HepG2 (cell line): ENCODE data around the gene SRSF4. TPM values are rescaled to one million over a fixed set of nuclear protein-coding genes. Genes with fewer than 3 reads are reported as not detected.

Source experiments
- U2AF2 ChIP-seq: fragments of 200-400 bp; formaldehyde crosslinking; IDR thresholded peaks from 2 replicates; pipeline ENCODE4 v1.6.1; 2017; ENCODE audit warnings: low read depth, mild to moderate bottlenecking, low read length
- ZC3H13 ChIP-seq: sonication (generic); formaldehyde crosslinking; IDR thresholded peaks from 2 replicates; pipeline ENCODE4 v1.8.1; 2023; ENCODE audit warnings: mild to moderate bottlenecking, missing genetic modification reagents, moderate library complexity
- ZEB1 ChIP-seq: IDR thresholded peaks from 2 replicates; pipeline ENCODE4 v1.6.1; 2012; ENCODE audit warnings: mild to moderate bottlenecking, low read depth, inconsistent platforms; ENCODE audit not compliant: insufficient replicate concordance
- polyA plus RNA-seq, 8 experiments: library from polyadenylated mRNA; depleted of rRNA in 3 of 8; stranded (reverse) in 7 of 8; unstranded in 1 of 8; fragments of >200 nt; fragmentation: Illumina TruSeq in 4 of 8; extraction: Trizol in 4 of 8; gene quantifications; 2 replicates each; pipeline versions ENCODE4 v1.2.1 to v1.2.3, GENCODE V29; 2011 to 2016; ENCODE audit warnings: low read depth in 4 of 8, missing spikeins in 1 of 8, mixed read lengths in 1 of 8; ENCODE audit not compliant: insufficient read depth in 1 of 8
- total RNA-seq, 5 experiments: library from RNA; depleted of rRNA; stranded (reverse); fragments of >200 nt; fragmentation: Illumina TruSeq; extraction: Trizol; gene quantifications; 2 replicates each; pipeline ENCODE4 v1.2.3, GENCODE V29; 2016; ENCODE audit warnings: low read depth in 1 of 5
- TF ChIP-seq, protein P1 (sequence below): sonication (generic); formaldehyde crosslinking; IDR thresholded peaks from 2 replicates; pipeline ENCODE4 v1.5.1; 2020; ENCODE audit warnings: mild to moderate bottlenecking, missing genetic modification reagents, moderate library complexity
- TF ChIP-seq, protein P2 (sequence below): IDR thresholded peaks from 2 replicates; pipeline ENCODE4 v1.6.1; 2016; ENCODE audit warnings: low read depth, missing genetic modification reagents, missing compliant biosample characterization

Gene SRSF4
- total and polyA plus RNA-seq, 2 of the 13 experiments (the other 11 are each of a cell fraction or from before 2014, with no cell fraction given), result 37.7 to 50.9 TPM

DNA sequence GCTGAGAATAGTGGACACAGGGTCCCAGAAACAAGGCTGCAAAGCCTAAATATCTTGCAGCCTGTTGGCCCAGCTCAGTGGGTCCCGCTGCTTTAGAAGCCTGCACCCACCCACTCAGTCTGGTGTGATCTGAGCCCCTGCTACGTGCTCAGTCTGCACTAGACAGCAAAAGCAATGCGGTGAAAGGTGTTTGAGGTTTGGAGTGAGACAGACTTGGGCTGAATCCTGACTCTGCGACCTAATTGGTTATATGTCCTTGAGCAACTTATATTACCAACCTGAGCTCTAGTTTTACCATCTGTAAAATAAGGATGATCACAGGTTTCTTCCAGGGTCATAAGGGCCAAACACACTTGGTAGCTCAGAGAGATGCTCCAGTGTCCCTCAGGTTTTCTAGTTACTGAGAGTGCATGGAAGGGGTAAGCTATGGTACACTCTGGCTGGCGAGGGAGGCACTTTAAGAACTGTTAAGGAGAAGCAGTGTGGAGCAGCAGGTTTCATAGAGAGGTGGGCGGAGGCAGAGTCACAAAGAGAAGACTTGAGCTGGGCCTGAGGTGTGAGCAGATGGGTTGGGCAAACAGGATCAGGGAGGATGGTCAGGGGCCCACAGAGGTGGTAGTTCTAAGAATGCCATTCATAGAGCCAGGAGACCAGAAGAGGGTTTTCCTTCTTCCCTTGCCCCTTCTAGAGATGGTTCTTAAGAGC is 68.1 kb downstream of the SRSF4 start (continued):
- TF ChIP-seq, protein P1, sequence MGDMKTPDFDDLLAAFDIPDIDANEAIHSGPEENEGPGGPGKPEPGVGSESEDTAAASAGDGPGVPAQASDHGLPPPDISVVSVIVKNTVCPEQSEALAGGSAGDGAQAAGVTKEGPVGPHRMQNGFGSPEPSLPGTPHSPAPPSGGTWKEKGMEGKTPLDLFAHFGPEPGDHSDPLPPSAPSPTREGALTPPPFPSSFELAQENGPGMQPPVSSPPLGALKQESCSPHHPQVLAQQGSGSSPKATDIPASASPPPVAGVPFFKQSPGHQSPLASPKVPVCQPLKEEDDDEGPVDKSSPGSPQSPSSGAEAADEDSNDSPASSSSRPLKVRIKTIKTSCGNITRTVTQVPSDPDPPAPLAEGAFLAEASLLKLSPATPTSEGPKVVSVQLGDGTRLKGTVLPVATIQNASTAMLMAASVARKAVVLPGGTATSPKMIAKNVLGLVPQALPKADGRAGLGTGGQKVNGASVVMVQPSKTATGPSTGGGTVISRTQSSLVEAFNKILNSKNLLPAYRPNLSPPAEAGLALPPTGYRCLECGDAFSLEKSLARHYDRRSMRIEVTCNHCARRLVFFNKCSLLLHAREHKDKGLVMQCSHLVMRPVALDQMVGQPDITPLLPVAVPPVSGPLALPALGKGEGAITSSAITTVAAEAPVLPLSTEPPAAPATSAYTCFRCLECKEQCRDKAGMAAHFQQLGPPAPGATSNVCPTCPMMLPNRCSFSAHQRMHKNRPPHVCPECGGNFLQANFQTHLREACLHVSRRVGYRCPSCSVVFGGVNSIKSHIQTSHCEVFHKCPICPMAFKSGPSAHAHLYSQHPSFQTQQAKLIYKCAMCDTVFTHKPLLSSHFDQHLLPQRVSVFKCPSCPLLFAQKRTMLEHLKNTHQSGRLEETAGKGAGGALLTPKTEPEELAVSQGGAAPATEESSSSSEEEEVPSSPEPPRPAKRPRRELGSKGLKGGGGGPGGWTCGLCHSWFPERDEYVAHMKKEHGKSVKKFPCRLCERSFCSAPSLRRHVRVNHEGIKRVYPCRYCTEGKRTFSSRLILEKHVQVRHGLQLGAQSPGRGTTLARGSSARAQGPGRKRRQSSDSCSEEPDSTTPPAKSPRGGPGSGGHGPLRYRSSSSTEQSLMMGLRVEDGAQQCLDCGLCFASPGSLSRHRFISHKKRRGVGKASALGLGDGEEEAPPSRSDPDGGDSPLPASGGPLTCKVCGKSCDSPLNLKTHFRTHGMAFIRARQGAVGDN (CRISPR knock-in tag), result no peak
- TF ChIP-seq U2AF2 (no peak), ZC3H13 (no peak), ZEB1 (no peak)
- TF ChIP-seq, protein P2, sequence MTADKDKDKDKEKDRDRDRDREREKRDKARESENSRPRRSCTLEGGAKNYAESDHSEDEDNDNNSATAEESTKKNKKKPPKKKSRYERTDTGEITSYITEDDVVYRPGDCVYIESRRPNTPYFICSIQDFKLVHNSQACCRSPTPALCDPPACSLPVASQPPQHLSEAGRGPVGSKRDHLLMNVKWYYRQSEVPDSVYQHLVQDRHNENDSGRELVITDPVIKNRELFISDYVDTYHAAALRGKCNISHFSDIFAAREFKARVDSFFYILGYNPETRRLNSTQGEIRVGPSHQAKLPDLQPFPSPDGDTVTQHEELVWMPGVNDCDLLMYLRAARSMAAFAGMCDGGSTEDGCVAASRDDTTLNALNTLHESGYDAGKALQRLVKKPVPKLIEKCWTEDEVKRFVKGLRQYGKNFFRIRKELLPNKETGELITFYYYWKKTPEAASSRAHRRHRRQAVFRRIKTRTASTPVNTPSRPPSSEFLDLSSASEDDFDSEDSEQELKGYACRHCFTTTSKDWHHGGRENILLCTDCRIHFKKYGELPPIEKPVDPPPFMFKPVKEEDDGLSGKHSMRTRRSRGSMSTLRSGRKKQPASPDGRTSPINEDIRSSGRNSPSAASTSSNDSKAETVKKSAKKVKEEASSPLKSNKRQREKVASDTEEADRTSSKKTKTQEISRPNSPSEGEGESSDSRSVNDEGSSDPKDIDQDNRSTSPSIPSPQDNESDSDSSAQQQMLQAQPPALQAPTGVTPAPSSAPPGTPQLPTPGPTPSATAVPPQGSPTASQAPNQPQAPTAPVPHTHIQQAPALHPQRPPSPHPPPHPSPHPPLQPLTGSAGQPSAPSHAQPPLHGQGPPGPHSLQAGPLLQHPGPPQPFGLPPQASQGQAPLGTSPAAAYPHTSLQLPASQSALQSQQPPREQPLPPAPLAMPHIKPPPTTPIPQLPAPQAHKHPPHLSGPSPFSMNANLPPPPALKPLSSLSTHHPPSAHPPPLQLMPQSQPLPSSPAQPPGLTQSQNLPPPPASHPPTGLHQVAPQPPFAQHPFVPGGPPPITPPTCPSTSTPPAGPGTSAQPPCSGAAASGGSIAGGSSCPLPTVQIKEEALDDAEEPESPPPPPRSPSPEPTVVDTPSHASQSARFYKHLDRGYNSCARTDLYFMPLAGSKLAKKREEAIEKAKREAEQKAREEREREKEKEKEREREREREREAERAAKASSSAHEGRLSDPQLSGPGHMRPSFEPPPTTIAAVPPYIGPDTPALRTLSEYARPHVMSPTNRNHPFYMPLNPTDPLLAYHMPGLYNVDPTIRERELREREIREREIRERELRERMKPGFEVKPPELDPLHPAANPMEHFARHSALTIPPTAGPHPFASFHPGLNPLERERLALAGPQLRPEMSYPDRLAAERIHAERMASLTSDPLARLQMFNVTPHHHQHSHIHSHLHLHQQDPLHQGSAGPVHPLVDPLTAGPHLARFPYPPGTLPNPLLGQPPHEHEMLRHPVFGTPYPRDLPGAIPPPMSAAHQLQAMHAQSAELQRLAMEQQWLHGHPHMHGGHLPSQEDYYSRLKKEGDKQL (CRISPR knock-in tag), result no peak
